ENCODE measurements around the gene ZEB2. TPM values are rescaled to one million over a fixed set of nuclear protein-coding genes. Genes with fewer than 3 reads are reported as not detected.

The ZEB2 gene
- total RNA-seq, 2 experiments from 2014 or later, result 9.0 to 10.5 TPM

GRCh38 chr2:144545787-144546186, 25.9 kb upstream of the ZEB2 start:
- H3K4me3 Mint-ChIP-seq, result no peak overlapping the region
- no peaks in the 10 kb centered on the region for H3K27me3 Mint-ChIP-seq
- no peaks in the 10 kb centered on the region for H3K36me3 Mint-ChIP-seq
- no peak overlapping the region for H3K27ac Mint-ChIP-seq
- peaks cover 7% of the 10 kb centered on the region for H3K4me1 Mint-ChIP-seq
- H3K9me3 Mint-ChIP-seq, result peaks cover 1% of the 10 kb centered on the region
- no peak for DNase-seq

- Mint-ChIP-seq H3K4me1 (peaks cover 7% of the 10 kb centered on the region), H3K4me3 (no peak overlapping the region), H3K27ac (no peak overlapping the region), H3K36me3 (no peaks in the 10 kb centered on the region), H3K27me3 (no peaks in the 10 kb centered on the region), H3K9me3 (peaks cover 1% of the 10 kb centered on the region)
- DNase-seq, result no peak
Measured at GRCh38 chr2:144544053-144544452, 24.1 kb upstream of the ZEB2 start.

- no peak overlapping the region for H3K27ac Mint-ChIP-seq
- no peaks in the 10 kb centered on the region for H3K36me3 Mint-ChIP-seq
- peaks cover 1% of the 10 kb centered on the region for H3K9me3 Mint-ChIP-seq
- DNase-seq, result no peak
- no peaks in the 10 kb centered on the region for H3K27me3 Mint-ChIP-seq
- H3K4me1 Mint-ChIP-seq, result no peaks in the 10 kb centered on the region
- H3K4me3 Mint-ChIP-seq, result no peak overlapping the region
Measured at GRCh38 chr2:144541396-144541795, 21.5 kb upstream of the ZEB2 start.

GRCh38 chr2:144539289-144539782, 19.4 kb upstream of the ZEB2 start:
- Mint-ChIP-seq H3K4me3 (no peak overlapping the region), H3K27ac (no peak overlapping the region), H3K4me1 (no peaks in the 10 kb centered on the region), H3K9me3 (peaks cover 1% of the 10 kb centered on the region), H3K36me3 (no peaks in the 10 kb centered on the region), H3K27me3 (peaks cover 3% of the 10 kb centered on the region)
- DNase-seq, result no peak

- H3K27me3 Mint-ChIP-seq, result peaks cover 28% of the 10 kb centered on the region
- H3K4me1 Mint-ChIP-seq, result no peaks in the 10 kb centered on the region
- DNase-seq, result no peak
- no peaks in the 10 kb centered on the region for H3K36me3 Mint-ChIP-seq
- H3K9me3 Mint-ChIP-seq, result no peaks in the 10 kb centered on the region
- H3K27ac Mint-ChIP-seq, result no peak overlapping the region
- no peak overlapping the region for H3K4me3 Mint-ChIP-seq
Measured at GRCh38 chr2:144535300-144535699, 15.4 kb upstream of the ZEB2 start.

- Mint-ChIP-seq H3K4me1 (no peaks in the 10 kb centered on the region), H3K27me3 (peaks cover 38% of the 10 kb centered on the region)
- no peak for DNase-seq
Measured at GRCh38 chr2:144533221-144533620, 13.3 kb upstream of the ZEB2 start.

GRCh38 chr2:144530596-144530995, 10.7 kb upstream of the ZEB2 start:
- DNase-seq, result no peak
- Mint-ChIP-seq H3K4me3 (no peak overlapping the region), H3K36me3 (no peaks in the 10 kb centered on the region), H3K4me1 (no peaks in the 10 kb centered on the region), H3K27me3 (peaks cover 57% of the 10 kb centered on the region), H3K27ac (no peak overlapping the region), H3K9me3 (no peaks in the 10 kb centered on the region)

More at GRCh38 chr2:144533221-144533620, 13.3 kb upstream of the ZEB2 start:
- H3K27ac Mint-ChIP-seq, result no peak overlapping the region
- H3K4me3 Mint-ChIP-seq, result no peak overlapping the region
- no peaks in the 10 kb centered on the region for H3K36me3 Mint-ChIP-seq
- no peaks in the 10 kb centered on the region for H3K9me3 Mint-ChIP-seq

GRCh38 chr2:144529841-144530240, 9.9 kb upstream of the ZEB2 start:
- Mint-ChIP-seq H3K4me1 (no peaks in the 10 kb centered on the region), H3K4me3 (no peak overlapping the region), H3K27ac (no peak overlapping the region), H3K9me3 (no peaks in the 10 kb centered on the region), H3K27me3 (peaks cover 64% of the 10 kb centered on the region), H3K36me3 (no peaks in the 10 kb centered on the region)
- DNase-seq, result no peak

GRCh38 chr2:144528108-144528507, 8.2 kb upstream of the ZEB2 start:
- Mint-ChIP-seq H3K9me3 (no peaks in the 10 kb centered on the region), H3K27ac (no peak overlapping the region), H3K27me3 (peaks cover 66% of the 10 kb centered on the region), H3K36me3 (no peaks in the 10 kb centered on the region), H3K4me3 (no peak overlapping the region), H3K4me1 (peaks cover 5% of the 10 kb centered on the region)
- no peak for DNase-seq

- Mint-ChIP-seq H3K4me1 (peaks cover 14% of the 10 kb centered on the region), H3K36me3 (no peaks in the 10 kb centered on the region), H3K27me3 (peaks cover 55% of the 10 kb centered on the region)
Measured at GRCh38 chr2:144526831-144527230, 6.9 kb upstream of the ZEB2 start.

GRCh38 chr2:144524118-144525009, 4.4 kb upstream of the ZEB2 start:
- H3K9me3 Mint-ChIP-seq, result no peaks in the 10 kb centered on the region

More at GRCh38 chr2:144526831-144527230, 6.9 kb upstream of the ZEB2 start:
- DNase-seq, result no peak
- Mint-ChIP-seq H3K9me3 (no peaks in the 10 kb centered on the region), H3K4me3 (no peak overlapping the region), H3K27ac (no peak overlapping the region)

GRCh38 chr2:144523596-144524117, 3.7 kb upstream of the ZEB2 start:
- H3K4me3 Mint-ChIP-seq, result peak overlapping the region; percentile 83
- H3K36me3 Mint-ChIP-seq, result no peaks in the 10 kb centered on the region
- no peak overlapping the region for H3K27ac Mint-ChIP-seq
- H3K9me3 Mint-ChIP-seq, result no peaks in the 10 kb centered on the region
- DNase-seq, result no peak
- H3K27me3 Mint-ChIP-seq, result peaks cover 34% of the 10 kb centered on the region
- H3K4me1 Mint-ChIP-seq, result peaks cover 14% of the 10 kb centered on the region

More at GRCh38 chr2:144524118-144525009, 4.4 kb upstream of the ZEB2 start:
- DNase-seq, result peak; percentile 49
- Mint-ChIP-seq H3K27me3 (peaks cover 37% of the 10 kb centered on the region), H3K4me1 (peaks cover 14% of the 10 kb centered on the region), H3K27ac (no peak overlapping the region), H3K36me3 (no peaks in the 10 kb centered on the region), H3K4me3 (peak overlapping the region; percentile 83)

GRCh38 chr2:144522897-144523595, 3.1 kb upstream of the ZEB2 start:
- H3K27ac Mint-ChIP-seq, result no peak overlapping the region

GRCh38 chr2:144522176-144522896, 2.4 kb upstream of the ZEB2 start:
- Mint-ChIP-seq H3K36me3 (no peaks in the 10 kb centered on the region), H3K27me3 (peaks cover 25% of the 10 kb centered on the region), H3K27ac (no peak overlapping the region), H3K9me3 (no peaks in the 10 kb centered on the region), H3K4me1 (peaks cover 14% of the 10 kb centered on the region), H3K4me3 (peak overlapping the region; percentile 83)
- no peak for DNase-seq

More at GRCh38 chr2:144522897-144523595, 3.1 kb upstream of the ZEB2 start:
- H3K9me3 Mint-ChIP-seq, result no peaks in the 10 kb centered on the region
- peak overlapping the region; percentile 83 for H3K4me3 Mint-ChIP-seq
- no peaks in the 10 kb centered on the region for H3K36me3 Mint-ChIP-seq
- DNase-seq, result no peak
- H3K4me1 Mint-ChIP-seq, result peaks cover 14% of the 10 kb centered on the region
- H3K27me3 Mint-ChIP-seq, result peaks cover 33% of the 10 kb centered on the region

All from activated naive CD8-positive, alpha-beta T cell treated with anti-CD3 and anti-CD28 coated beads for 36 hours (primary cell).